Measurements from ENCODE around the gene KLHL30. TPM values are rescaled to one million over a fixed set of nuclear protein-coding genes. Genes with fewer than 3 reads are reported as not detected.

KLHL30 gene
- total RNA-seq, 1 experiment from 2014 or later: 0.61 TPM

DNA sequence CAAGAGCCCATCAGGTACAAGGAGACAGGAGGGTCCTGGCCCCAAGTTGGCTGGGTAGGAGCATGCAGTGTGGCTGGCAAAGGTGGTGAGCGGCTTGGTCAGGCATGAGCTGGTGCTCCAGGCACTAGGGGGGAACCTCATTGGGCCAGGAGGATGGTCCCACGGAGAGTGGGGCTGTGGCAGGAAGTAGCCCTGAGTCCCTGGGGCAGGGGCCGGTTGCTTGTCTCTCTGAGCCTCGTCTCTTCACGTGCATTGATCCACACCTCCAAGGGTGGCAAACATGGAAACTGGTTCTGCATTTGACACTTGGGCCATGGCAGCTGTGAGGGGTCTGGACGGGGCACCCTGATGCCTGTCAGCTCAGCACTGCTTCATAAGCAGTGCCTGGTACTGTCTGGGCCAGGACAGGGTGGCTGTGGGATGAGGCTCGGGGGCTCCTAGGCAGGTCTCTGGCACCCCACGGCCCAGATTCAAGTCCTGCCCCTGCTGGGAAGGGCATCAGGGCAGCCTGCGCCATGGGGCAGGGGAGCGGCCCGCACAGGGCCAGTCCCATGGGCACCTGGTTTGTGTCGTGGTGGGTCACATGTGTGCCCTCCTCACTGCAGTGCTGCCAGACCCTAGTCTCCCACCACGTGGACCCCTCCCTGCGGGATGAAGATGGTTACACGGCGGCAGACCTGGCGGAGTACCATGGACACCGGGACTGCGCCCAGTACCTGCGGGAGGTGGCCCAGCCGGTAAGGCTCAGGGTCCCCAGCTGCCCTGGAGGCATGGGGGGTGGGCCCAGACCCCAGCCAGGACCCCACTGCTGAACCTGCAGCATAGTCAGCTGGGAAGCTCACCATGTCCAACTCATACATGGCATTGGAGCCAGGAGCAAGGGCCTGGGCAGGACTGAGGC is 21.9 kb upstream of the KLHL30 start:
- Histone ChIP-seq H2AFZ (ENCODE audit: low read depth, low read length, poor library complexity, severe bottlenecking) (no peak overlapping the region), H3K36me3 (ENCODE audit: control insufficient read depth in 1 of 2, insufficient read depth in 2 of 2, low read length in 2 of 2) (no peaks in the 10 kb centered on the region), H3K27me3 (ENCODE audit: insufficient read depth, low read length) (no peaks in the 10 kb centered on the region; the same call in 1 of the 2 replicates), H3K27ac (ENCODE audit: low read depth, low read length) (no peak overlapping the region), H3K4me3 (replicated peaks in 1 of 2; ENCODE audit: low read depth in 1 of 2, low read length in 2 of 2) (no peak overlapping the region), H3K79me2 (ENCODE audit: insufficient read depth, low read length) (no peaks in the 10 kb centered on the region), H3K9me2 (ENCODE audit: insufficient read depth) (no peaks in the 10 kb centered on the region), H3K9me3 (ENCODE audit: control insufficient read depth in 1 of 2, insufficient read depth in 1 of 2, low read depth in 1 of 2, low read length in 2 of 2) (no peaks in the 10 kb centered on the region), H3K4me1 (ENCODE audit: control insufficient read depth in 1 of 2, insufficient read depth in 2 of 2, low read length in 2 of 2) (peaks cover 0 to 3% of the 10 kb centered on the region in 2 experiments; a peak in 1 of 4 replicates), H3K9ac (ENCODE audit: low read length) (no peak overlapping the region), H4K20me1 (ENCODE audit: insufficient read depth) (no peaks in the 10 kb centered on the region), H3K4me2 (ENCODE audit: low read length) (no peak overlapping the region)
- TF ChIP-seq EZH2 (IDR thresholded peaks at IDR 0.05) (no peak), POLR2A (IDR thresholded peaks at IDR 0.05; ENCODE audit: borderline replicate concordance, extremely low read depth, insufficient read depth, insufficient read length) (no peak), EGR1 (IDR thresholded peaks at IDR 0.05; ENCODE audit: low read depth) (no peak), ZNF274 (IDR thresholded peaks at IDR 0.05; ENCODE audit: low read depth, low read length) (no peak), POLR2AphosphoS5 (IDR thresholded peaks at IDR 0.05; ENCODE audit: low read depth, low read length) (no peak), RAD21 (IDR thresholded peaks at IDR 0.05; ENCODE audit: low read depth) (no peak), CBX3 (IDR thresholded peaks at IDR 0.05; ENCODE audit: low read depth) (no peak), YY1 (IDR thresholded peaks at IDR 0.05; ENCODE audit: extremely low read depth, insufficient replicate concordance, low read depth, low read length) (no peak), SIN3A (IDR thresholded peaks at IDR 0.05; ENCODE audit: low read depth) (no peak), SRF (IDR thresholded peaks at IDR 0.05; ENCODE audit: low read depth) (no peak), CEBPB (IDR thresholded peaks at IDR 0.05; ENCODE audit: low read depth) (no peak), SP1 (IDR thresholded peaks at IDR 0.05; ENCODE audit: low read depth) (no peak), ZFX (IDR thresholded peaks at IDR 0.05) (no peak), EZH2phosphoT487 (IDR thresholded peaks at IDR 0.05; ENCODE audit: borderline replicate concordance) (no peak), FOSL1 (IDR thresholded peaks at IDR 0.05; ENCODE audit: low read depth) (no peak)
- TF ChIP-seq, protein P1, sequence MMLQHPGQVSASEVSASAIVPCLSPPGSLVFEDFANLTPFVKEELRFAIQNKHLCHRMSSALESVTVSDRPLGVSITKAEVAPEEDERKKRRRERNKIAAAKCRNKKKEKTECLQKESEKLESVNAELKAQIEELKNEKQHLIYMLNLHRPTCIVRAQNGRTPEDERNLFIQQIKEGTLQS (IDR thresholded peaks at IDR 0.05): no peak
- TF ChIP-seq, protein P2, sequence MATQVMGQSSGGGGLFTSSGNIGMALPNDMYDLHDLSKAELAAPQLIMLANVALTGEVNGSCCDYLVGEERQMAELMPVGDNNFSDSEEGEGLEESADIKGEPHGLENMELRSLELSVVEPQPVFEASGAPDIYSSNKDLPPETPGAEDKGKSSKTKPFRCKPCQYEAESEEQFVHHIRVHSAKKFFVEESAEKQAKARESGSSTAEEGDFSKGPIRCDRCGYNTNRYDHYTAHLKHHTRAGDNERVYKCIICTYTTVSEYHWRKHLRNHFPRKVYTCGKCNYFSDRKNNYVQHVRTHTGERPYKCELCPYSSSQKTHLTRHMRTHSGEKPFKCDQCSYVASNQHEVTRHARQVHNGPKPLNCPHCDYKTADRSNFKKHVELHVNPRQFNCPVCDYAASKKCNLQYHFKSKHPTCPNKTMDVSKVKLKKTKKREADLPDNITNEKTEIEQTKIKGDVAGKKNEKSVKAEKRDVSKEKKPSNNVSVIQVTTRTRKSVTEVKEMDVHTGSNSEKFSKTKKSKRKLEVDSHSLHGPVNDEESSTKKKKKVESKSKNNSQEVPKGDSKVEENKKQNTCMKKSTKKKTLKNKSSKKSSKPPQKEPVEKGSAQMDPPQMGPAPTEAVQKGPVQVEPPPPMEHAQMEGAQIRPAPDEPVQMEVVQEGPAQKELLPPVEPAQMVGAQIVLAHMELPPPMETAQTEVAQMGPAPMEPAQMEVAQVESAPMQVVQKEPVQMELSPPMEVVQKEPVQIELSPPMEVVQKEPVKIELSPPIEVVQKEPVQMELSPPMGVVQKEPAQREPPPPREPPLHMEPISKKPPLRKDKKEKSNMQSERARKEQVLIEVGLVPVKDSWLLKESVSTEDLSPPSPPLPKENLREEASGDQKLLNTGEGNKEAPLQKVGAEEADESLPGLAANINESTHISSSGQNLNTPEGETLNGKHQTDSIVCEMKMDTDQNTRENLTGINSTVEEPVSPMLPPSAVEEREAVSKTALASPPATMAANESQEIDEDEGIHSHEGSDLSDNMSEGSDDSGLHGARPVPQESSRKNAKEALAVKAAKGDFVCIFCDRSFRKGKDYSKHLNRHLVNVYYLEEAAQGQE (IDR thresholded peaks at IDR 0.05; ENCODE audit: low read depth): no peak
- TF ChIP-seq, protein P3, sequence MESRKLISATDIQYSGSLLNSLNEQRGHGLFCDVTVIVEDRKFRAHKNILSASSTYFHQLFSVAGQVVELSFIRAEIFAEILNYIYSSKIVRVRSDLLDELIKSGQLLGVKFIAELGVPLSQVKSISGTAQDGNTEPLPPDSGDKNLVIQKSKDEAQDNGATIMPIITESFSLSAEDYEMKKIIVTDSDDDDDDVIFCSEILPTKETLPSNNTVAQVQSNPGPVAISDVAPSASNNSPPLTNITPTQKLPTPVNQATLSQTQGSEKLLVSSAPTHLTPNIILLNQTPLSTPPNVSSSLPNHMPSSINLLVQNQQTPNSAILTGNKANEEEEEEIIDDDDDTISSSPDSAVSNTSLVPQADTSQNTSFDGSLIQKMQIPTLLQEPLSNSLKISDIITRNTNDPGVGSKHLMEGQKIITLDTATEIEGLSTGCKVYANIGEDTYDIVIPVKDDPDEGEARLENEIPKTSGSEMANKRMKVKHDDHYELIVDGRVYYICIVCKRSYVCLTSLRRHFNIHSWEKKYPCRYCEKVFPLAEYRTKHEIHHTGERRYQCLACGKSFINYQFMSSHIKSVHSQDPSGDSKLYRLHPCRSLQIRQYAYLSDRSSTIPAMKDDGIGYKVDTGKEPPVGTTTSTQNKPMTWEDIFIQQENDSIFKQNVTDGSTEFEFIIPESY (IDR thresholded peaks at IDR 0.05; ENCODE audit: extremely low read depth, insufficient replicate concordance, low read length): no peak
- DNase-seq (ENCODE audit: low read depth, low spot score) (no peak), ATAC-seq (no peak)
- ChIA-PET POLR2A (no interaction called here), RAD21 (ENCODE audit: low non-redundant PET in 1 of 2, low total read pairs in 2 of 2, uncharacterized antibody in 2 of 2, unreplicated experiment in 2 of 2) (no interaction called here), CTCF (no interaction called here)
- intact Hi-C loops (cut with micrococcal nuclease): no loop called here
- BruUV-seq (replicated peaks): no TSS peak
